ENCODE data around the gene SESN1.

- TF ChIP-seq, protein P1, sequence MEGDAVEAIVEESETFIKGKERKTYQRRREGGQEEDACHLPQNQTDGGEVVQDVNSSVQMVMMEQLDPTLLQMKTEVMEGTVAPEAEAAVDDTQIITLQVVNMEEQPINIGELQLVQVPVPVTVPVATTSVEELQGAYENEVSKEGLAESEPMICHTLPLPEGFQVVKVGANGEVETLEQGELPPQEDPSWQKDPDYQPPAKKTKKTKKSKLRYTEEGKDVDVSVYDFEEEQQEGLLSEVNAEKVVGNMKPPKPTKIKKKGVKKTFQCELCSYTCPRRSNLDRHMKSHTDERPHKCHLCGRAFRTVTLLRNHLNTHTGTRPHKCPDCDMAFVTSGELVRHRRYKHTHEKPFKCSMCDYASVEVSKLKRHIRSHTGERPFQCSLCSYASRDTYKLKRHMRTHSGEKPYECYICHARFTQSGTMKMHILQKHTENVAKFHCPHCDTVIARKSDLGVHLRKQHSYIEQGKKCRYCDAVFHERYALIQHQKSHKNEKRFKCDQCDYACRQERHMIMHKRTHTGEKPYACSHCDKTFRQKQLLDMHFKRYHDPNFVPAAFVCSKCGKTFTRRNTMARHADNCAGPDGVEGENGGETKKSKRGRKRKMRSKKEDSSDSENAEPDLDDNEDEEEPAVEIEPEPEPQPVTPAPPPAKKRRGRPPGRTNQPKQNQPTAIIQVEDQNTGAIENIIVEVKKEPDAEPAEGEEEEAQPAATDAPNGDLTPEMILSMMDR (IDR thresholded peaks at IDR 0.05): no peak
- TF ChIP-seq EZH2 (IDR thresholded peaks at IDR 0.05; ENCODE audit: borderline replicate concordance, insufficient read depth, low read depth, low read length, poor library complexity, severe bottlenecking): no peak
These were observed 153.4 kb downstream of the SESN1 start for GRCh38 chr6:108941281-108941680.
